Stomach smooth muscle (tissue), 2 donors: ENCODE data around the gene NUP85.

ENCODE experiments used
- H3K27ac ChIP-seq: one replicate; pipeline ENCODE4 v1.7.0; 2013; ENCODE audit warnings: mild to moderate bottlenecking, low read length, inconsistent platforms
- H3K27me3 ChIP-seq, 2 donors: one replicate each; pipeline ENCODE4 v1.7.0; 2013; ENCODE audit warnings: low read length in 2 of 2; ENCODE audit not compliant: insufficient read depth in 2 of 2, control insufficient read depth in 1 of 2
- H3K36me3 ChIP-seq, 2 donors: one replicate each; pipeline ENCODE4 v1.7.0; 2013; ENCODE audit warnings: low read length in 2 of 2; ENCODE audit not compliant: control insufficient read depth in 2 of 2, insufficient read depth in 2 of 2
- H3K4me1 ChIP-seq: one replicate; pipeline ENCODE4 v1.7.0; 2013; ENCODE audit warnings: low read length; ENCODE audit not compliant: control insufficient read depth, insufficient read depth
- H3K4me3 ChIP-seq, 2 donors: one replicate each; pipeline ENCODE4 v1.7.0; 2013; ENCODE audit warnings: low read length in 2 of 2
- H3K9ac ChIP-seq, 2 donors: one replicate each; pipeline ENCODE4 v1.7.0; 2013; ENCODE audit warnings: low read length in 2 of 2, mild to moderate bottlenecking in 1 of 2
- H3K9me3 ChIP-seq, 2 donors: one replicate each; pipeline ENCODE4 v1.7.0; 2013; ENCODE audit warnings: low read length in 2 of 2; ENCODE audit not compliant: control insufficient read depth in 2 of 2
- donor health status: healthy.
- donor health status: Pancreatic carcinoma.

Gene NUP85

GRCh38 chr17:75178453-75178852 is 27.0 kb upstream of the NUP85 start:
- Histone ChIP-seq H3K36me3 (peaks cover 17 to 20% of the 10 kb centered on the region in 2 donors), H3K27ac (no peak overlapping the region), H3K4me1 (peaks cover 22% of the 10 kb centered on the region), H3K27me3 (no peaks in the 10 kb centered on the region), H3K4me3 (no peak overlapping the region), H3K9ac (no peak overlapping the region), H3K9me3 (no peaks in the 10 kb centered on the region)

- Histone ChIP-seq H3K9ac (peak overlapping the region in 1 of 2 donors; percentile 93), H3K9me3 (no peaks in the 10 kb centered on the region), H3K27me3 (no peaks in the 10 kb centered on the region), H3K27ac (no peak overlapping the region), H3K4me3 (peak overlapping the region; percentile 90), H3K4me1 (peaks cover 17% of the 10 kb centered on the region), H3K36me3 (peaks cover 2 to 3% of the 10 kb centered on the region in 2 donors)
These were observed 24.4 kb upstream of the NUP85 start for GRCh38 chr17:75181110-75181509.

- Histone ChIP-seq H3K9me3 (no peaks in the 10 kb centered on the region), H3K36me3 (peaks cover 2 to 3% of the 10 kb centered on the region in 2 donors), H3K4me3 (peak overlapping the region; percentile 90), H3K27ac (peak overlapping the region; percentile 94), H3K27me3 (no peaks in the 10 kb centered on the region), H3K9ac (peak overlapping the region; percentile 86 to 93), H3K4me1 (peaks cover 17% of the 10 kb centered on the region)
These were observed 23.7 kb upstream of the NUP85 start for GRCh38 chr17:75181608-75182318.

GRCh38 chr17:75182319-75182568 is 23.2 kb upstream of the NUP85 start:
- no peaks in the 10 kb centered on the region for H3K27me3 ChIP-seq
- H3K4me3 ChIP-seq = peak overlapping the region; percentile 90
- H3K9ac ChIP-seq = peak overlapping the region; percentile 86 to 93
- H3K9me3 ChIP-seq = no peaks in the 10 kb centered on the region
- H3K36me3 ChIP-seq = peaks cover 2 to 3% of the 10 kb centered on the region in 2 donors
- H3K27ac ChIP-seq = peak overlapping the region; percentile 94
- peaks cover 17% of the 10 kb centered on the region for H3K4me1 ChIP-seq

GRCh38 chr17:75182569-75183436 is 22.7 kb upstream of the NUP85 start, which contains the start of gene SUMO2:
TSS of gene SUMO2 (minus strand) at chr17:75182959. CDS start at chr17:75182834, 125 bp downstream.
- peaks cover 2 to 3% of the 10 kb centered on the region in 2 donors for H3K36me3 ChIP-seq
- no peaks in the 10 kb centered on the region for H3K9me3 ChIP-seq
- peak within 1 kb of the TSS; percentile 94 for H3K27ac ChIP-seq
- H3K4me1 ChIP-seq = peaks cover 17% of the 10 kb centered on the region
- no peaks in the 10 kb centered on the region for H3K27me3 ChIP-seq
- peak within 1 kb of the TSS; percentile 86 to 93 for H3K9ac ChIP-seq
- H3K4me3 ChIP-seq = peak within 1 kb of the TSS; percentile 90

- H3K27me3 ChIP-seq = no peaks in the 10 kb centered on the region
- H3K9me3 ChIP-seq = no peaks in the 10 kb centered on the region
- peak overlapping the region; percentile 94 for H3K27ac ChIP-seq
- peaks cover 17% of the 10 kb centered on the region for H3K4me1 ChIP-seq
- H3K9ac ChIP-seq = no peak overlapping the region
- H3K36me3 ChIP-seq = no peaks in the 10 kb centered on the region
- H3K4me3 ChIP-seq = no peak overlapping the region
These were observed 21.2 kb upstream of the NUP85 start for GRCh38 chr17:75183999-75184884.

GRCh38 chr17:75188614-75189013 is 16.9 kb upstream of the NUP85 start:
- H3K4me3 ChIP-seq = no peak overlapping the region
- H3K9me3 ChIP-seq = no peaks in the 10 kb centered on the region
- no peaks in the 10 kb centered on the region for H3K27me3 ChIP-seq
- no peaks in the 10 kb centered on the region for H3K4me1 ChIP-seq
- H3K27ac ChIP-seq = no peak overlapping the region
- no peak overlapping the region for H3K9ac ChIP-seq
- H3K36me3 ChIP-seq = no peaks in the 10 kb centered on the region

GRCh38 chr17:75191584-75191983 is 13.9 kb upstream of the NUP85 start:
- Histone ChIP-seq H3K9ac (no peak overlapping the region), H3K36me3 (no peaks in the 10 kb centered on the region), H3K27ac (no peak overlapping the region), H3K9me3 (no peaks in the 10 kb centered on the region), H3K27me3 (no peaks in the 10 kb centered on the region), H3K4me3 (no peak overlapping the region), H3K4me1 (no peaks in the 10 kb centered on the region)

GRCh38 chr17:75194879-75195278 is 10.6 kb upstream of the NUP85 start:
- H3K4me3 ChIP-seq = no peak overlapping the region
- H3K9ac ChIP-seq = no peak overlapping the region
- no peak overlapping the region for H3K27ac ChIP-seq
- H3K36me3 ChIP-seq = no peaks in the 10 kb centered on the region
- no peaks in the 10 kb centered on the region for H3K27me3 ChIP-seq
- H3K9me3 ChIP-seq = no peaks in the 10 kb centered on the region
- H3K4me1 ChIP-seq = no peaks in the 10 kb centered on the region

- Histone ChIP-seq H3K4me3 (no peak overlapping the region), H3K9me3 (no peaks in the 10 kb centered on the region), H3K27ac (no peak overlapping the region), H3K9ac (no peak overlapping the region), H3K36me3 (no peaks in the 10 kb centered on the region), H3K4me1 (peaks cover 8% of the 10 kb centered on the region), H3K27me3 (no peaks in the 10 kb centered on the region)
These were observed 5.4 kb upstream of the NUP85 start for GRCh38 chr17:75199886-75200618.
